Sigmoid colon (tissue), 4 donors: ENCODE measurements around the gene FAM98B.

Experiments
- CTCF ChIP-seq, 4 experiments: fragments of 450-650 bp in 3 of 4; fragments of 200-600 bp in 1 of 4; IDR thresholded peaks; one replicate each; pipeline ENCODE4 v1.5.1; 2016 to 2019; ENCODE audit warnings: antibody characterized with exemption in 4 of 4, mild to moderate bottlenecking in 3 of 4, moderate library complexity in 2 of 4
- EP300 ChIP-seq, 4 donors: sonication (generic); formaldehyde crosslinking; IDR thresholded peaks; one replicate each; pipeline ENCODE4 v1.6.1; 2017; ENCODE audit warnings: antibody characterized with exemption in 4 of 4
- POLR2A ChIP-seq, 2 donors: fragments of 450-650 bp; IDR thresholded peaks; one replicate each; pipeline ENCODE4 v1.6.1; 2016; ENCODE audit warnings: antibody characterized with exemption in 2 of 2, mild to moderate bottlenecking in 2 of 2, moderate library complexity in 2 of 2
- POLR2AphosphoS5 ChIP-seq, 4 donors: sonication (generic); formaldehyde crosslinking; IDR thresholded peaks; one replicate each; pipeline ENCODE4 v1.6.1; 2017; ENCODE audit warnings: antibody characterized with exemption in 4 of 4

DNA sequence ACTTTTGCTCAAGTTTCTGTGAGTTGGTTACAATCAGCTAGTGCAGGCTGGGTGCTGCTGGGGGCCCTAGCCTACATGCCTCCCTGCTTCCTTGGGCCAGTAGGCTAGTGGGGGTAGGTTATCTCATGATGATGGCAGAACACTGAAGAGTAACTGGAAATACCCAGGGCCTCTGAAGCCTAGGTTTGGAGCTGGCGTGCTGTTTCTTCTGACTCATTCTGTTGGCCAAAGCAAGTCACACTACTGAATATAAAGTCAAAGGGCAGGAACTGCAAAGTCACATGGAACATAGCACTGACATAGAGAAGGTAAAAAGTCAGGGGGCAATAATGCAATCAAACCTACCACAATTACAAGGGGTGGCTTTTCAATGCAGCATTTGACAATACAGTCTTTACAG is 76.2 kb downstream of the FAM98B start:
- no peak for TF ChIP-seq CTCF (IDR thresholded peaks at IDR 0.05)
- TF ChIP-seq POLR2A (IDR thresholded peaks at IDR 0.05) = no peak
- no peak for TF ChIP-seq EP300 (IDR thresholded peaks at IDR 0.05)
- no peak for TF ChIP-seq POLR2AphosphoS5 (IDR thresholded peaks at IDR 0.05)
